DND-41 (cell line): ENCODE measurements around the gene PPP4C.

Experiments used
- ATAC-seq: fragments of 200-7000 bp; cut with Tn5 transposase; 3 replicates; pipeline ENCODE4 v1.9.1; 2021; ENCODE audit warnings: low read depth; ENCODE audit not compliant: insufficient read depth
- DNase-seq: peaks from one replicate; pipeline ENCODE4 v3.0.0-alpha.2; 2020
- H2AFZ ChIP-seq: 2 replicates; pipeline ENCODE4 v1.6.0; 2012; ENCODE audit warnings: low read depth, low read length
- H3K27ac ChIP-seq: 2 replicates; pipeline ENCODE4 v1.5.1; 2012; ENCODE audit warnings: low read length, inconsistent platforms
- H3K27me3 ChIP-seq: fragments of 200-600 bp; sonication (generic); 2 replicates; pipeline ENCODE4 v1.6.0; 2012; ENCODE audit warnings: low read length, mild to moderate bottlenecking, inconsistent platforms; ENCODE audit not compliant: insufficient read depth, poor library complexity
- H3K36me3 ChIP-seq: 2 replicates; pipeline ENCODE4 v1.5.1; 2012; ENCODE audit warnings: low read length, inconsistent platforms; ENCODE audit not compliant: insufficient read depth
- H3K4me1 ChIP-seq: 2 replicates; pipeline ENCODE4 v1.5.1; 2012; ENCODE audit warnings: mild to moderate bottlenecking, low read length; ENCODE audit not compliant: insufficient read depth
- H3K4me2 ChIP-seq: 2 replicates; pipeline ENCODE4 v1.6.0; 2012; ENCODE audit warnings: mild to moderate bottlenecking, moderate library complexity, low read length, inconsistent platforms; ENCODE audit not compliant: insufficient read depth
- H3K4me3 ChIP-seq, 2 experiments: fragments of 200-600 bp in 1 of 2; shearing (Covaris generic) in 1 of 2; 2 replicates each; pipeline ENCODE4 v1.5.1; 2012 to 2016; ENCODE audit warnings: inconsistent platforms in 2 of 2, low read length in 2 of 2, mild to moderate bottlenecking in 2 of 2, low read depth in 1 of 2, moderate library complexity in 1 of 2
- H3K79me2 ChIP-seq: 2 replicates; pipeline ENCODE4 v1.6.0; 2012; ENCODE audit warnings: low read length, inconsistent platforms; ENCODE audit not compliant: insufficient read depth
- H3K9ac ChIP-seq: 2 replicates; pipeline ENCODE4 v1.6.0; 2012; ENCODE audit warnings: low read depth, mild to moderate bottlenecking, inconsistent platforms, low read length, moderate library complexity
- H3K9me3 ChIP-seq: 2 replicates; pipeline ENCODE4 v1.5.1; 2012; ENCODE audit warnings: low read length, moderate library complexity, mild to moderate bottlenecking, inconsistent platforms; ENCODE audit not compliant: insufficient read depth, severe bottlenecking
- H4K20me1 ChIP-seq: 2 replicates; pipeline ENCODE4 v1.6.0; 2012; ENCODE audit warnings: low read length; ENCODE audit not compliant: insufficient read depth
- EZH2 ChIP-seq: IDR thresholded peaks from 3 replicates; pipeline ENCODE4 v1.6.1; 2012; ENCODE audit warnings: borderline replicate concordance, low read depth, mild to moderate bottlenecking, moderate library complexity, low read length, inconsistent platforms; ENCODE audit not compliant: severe bottlenecking
- TF ChIP-seq, protein P1 (sequence below): IDR thresholded peaks from 2 replicates; pipeline ENCODE4 v1.5.1; 2012; ENCODE audit warnings: borderline replicate concordance, low read length, moderate library complexity, mild to moderate bottlenecking; ENCODE audit not compliant: poor library complexity, severe bottlenecking; ENCODE audit errors: extremely low read depth

The PPP4C gene

DNA sequence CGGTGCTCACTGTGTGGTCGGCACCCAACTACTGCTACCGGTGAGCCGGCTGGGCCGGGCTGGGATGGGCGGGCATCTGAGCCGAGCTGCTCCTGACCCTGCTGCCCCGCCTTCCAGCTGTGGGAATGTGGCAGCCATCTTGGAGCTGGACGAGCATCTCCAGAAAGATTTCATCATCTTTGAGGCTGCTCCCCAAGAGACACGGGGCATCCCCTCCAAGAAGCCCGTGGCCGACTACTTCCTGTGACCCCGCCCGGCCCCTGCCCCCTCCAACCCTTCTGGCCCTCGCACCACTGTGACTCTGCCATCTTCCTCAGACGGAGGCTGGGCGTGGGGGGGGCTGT is 9.0 kb downstream of the PPP4C start:
- DNase-seq (no peak), ATAC-seq (no peak)
- peaks cover 53% of the 10 kb centered on the region for H3K36me3 ChIP-seq
- peaks cover 22% of the 10 kb centered on the region for H4K20me1 ChIP-seq
- H3K4me2 ChIP-seq, result no peak overlapping the region
- no peak overlapping the region for H3K9ac ChIP-seq
- TF ChIP-seq, protein P1, sequence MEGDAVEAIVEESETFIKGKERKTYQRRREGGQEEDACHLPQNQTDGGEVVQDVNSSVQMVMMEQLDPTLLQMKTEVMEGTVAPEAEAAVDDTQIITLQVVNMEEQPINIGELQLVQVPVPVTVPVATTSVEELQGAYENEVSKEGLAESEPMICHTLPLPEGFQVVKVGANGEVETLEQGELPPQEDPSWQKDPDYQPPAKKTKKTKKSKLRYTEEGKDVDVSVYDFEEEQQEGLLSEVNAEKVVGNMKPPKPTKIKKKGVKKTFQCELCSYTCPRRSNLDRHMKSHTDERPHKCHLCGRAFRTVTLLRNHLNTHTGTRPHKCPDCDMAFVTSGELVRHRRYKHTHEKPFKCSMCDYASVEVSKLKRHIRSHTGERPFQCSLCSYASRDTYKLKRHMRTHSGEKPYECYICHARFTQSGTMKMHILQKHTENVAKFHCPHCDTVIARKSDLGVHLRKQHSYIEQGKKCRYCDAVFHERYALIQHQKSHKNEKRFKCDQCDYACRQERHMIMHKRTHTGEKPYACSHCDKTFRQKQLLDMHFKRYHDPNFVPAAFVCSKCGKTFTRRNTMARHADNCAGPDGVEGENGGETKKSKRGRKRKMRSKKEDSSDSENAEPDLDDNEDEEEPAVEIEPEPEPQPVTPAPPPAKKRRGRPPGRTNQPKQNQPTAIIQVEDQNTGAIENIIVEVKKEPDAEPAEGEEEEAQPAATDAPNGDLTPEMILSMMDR, result no peak
- no peak for TF ChIP-seq EZH2
- H3K27me3 ChIP-seq, result no peaks in the 10 kb centered on the region
- H3K27ac ChIP-seq, result no peak overlapping the region
- no peaks in the 10 kb centered on the region for H3K4me1 ChIP-seq
- H3K79me2 ChIP-seq, result peaks cover 11% of the 10 kb centered on the region
- H2AFZ ChIP-seq, result no peak overlapping the region
- H3K9me3 ChIP-seq, result no peaks in the 10 kb centered on the region
- H3K4me3 ChIP-seq, result no peak overlapping the region

DNA sequence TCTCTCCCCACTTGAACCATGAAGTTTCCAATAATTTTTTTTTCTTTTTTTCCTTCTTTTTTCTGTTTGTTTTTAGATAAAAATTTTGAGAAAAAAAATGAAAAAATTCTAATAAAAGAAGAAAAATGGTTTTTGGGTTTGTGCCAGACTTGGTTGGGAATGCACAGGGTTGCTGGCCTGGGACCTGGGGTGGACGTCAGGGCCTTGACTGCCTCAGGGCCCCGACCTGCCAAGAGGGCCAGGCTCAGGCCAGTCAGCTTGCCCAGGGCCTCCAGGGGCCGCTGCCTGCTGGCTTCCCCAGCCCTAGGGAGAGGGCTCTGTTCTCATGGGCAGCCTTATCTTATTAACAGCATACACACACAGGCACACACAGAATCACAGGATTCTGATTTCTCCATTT is 9.5 kb downstream of the PPP4C start:
- Histone ChIP-seq H3K9me3 (no peaks in the 10 kb centered on the region), H3K27me3 (no peaks in the 10 kb centered on the region), H3K4me3 (no peak overlapping the region), H2AFZ (no peak overlapping the region), H3K4me2 (no peak overlapping the region), H3K4me1 (peaks cover 2% of the 10 kb centered on the region; the same call in 1 of the 2 replicates), H4K20me1 (peaks cover 21% of the 10 kb centered on the region), H3K79me2 (peaks cover 7% of the 10 kb centered on the region), H3K36me3 (peaks cover 50% of the 10 kb centered on the region), H3K9ac (no peak overlapping the region), H3K27ac (no peak overlapping the region)
- DNase-seq (no peak), ATAC-seq (no peak)
- TF ChIP-seq, protein P1, result no peak
- TF ChIP-seq EZH2, result no peak

DNA sequence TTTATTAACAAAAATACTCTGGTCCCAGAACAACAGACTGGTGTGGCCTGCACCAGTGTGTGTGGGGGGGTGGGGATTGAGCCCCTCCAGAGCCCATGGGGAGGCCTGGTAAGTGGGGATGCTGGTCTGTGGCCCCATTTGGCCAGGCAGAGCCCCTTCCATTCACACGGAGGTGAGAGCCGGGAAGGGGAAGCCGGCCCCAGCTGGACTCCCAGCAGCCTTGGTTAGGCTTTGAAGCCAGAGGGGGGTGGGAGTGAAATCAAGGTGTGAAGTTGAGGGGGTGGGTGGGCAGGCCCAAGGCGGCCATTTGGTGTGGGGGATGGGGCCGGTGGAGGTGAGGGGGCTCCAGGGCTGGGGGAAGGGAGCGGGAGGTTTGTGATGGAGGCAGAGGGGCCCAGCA is 10.0 kb downstream of the PPP4C start:
- ATAC-seq, result no peak
- H3K4me3 ChIP-seq, result no peak overlapping the region
- no peak overlapping the region for H3K4me2 ChIP-seq

More for the DNA sequence above, 10.0 kb downstream of the PPP4C start:
- TF ChIP-seq, protein P1, result no peak
- no peak for TF ChIP-seq EZH2
- Histone ChIP-seq H4K20me1 (peaks cover 18% of the 10 kb centered on the region), H3K9ac (no peak overlapping the region), H3K9me3 (no peaks in the 10 kb centered on the region), H2AFZ (no peak overlapping the region), H3K4me1 (peaks cover 7% of the 10 kb centered on the region), H3K27ac (no peak overlapping the region), H3K36me3 (peaks cover 47% of the 10 kb centered on the region), H3K27me3 (no peaks in the 10 kb centered on the region), H3K79me2 (peaks cover 5% of the 10 kb centered on the region)
- no peak for DNase-seq
